ENCODE measurements around the gene GJA5.

DNA sequence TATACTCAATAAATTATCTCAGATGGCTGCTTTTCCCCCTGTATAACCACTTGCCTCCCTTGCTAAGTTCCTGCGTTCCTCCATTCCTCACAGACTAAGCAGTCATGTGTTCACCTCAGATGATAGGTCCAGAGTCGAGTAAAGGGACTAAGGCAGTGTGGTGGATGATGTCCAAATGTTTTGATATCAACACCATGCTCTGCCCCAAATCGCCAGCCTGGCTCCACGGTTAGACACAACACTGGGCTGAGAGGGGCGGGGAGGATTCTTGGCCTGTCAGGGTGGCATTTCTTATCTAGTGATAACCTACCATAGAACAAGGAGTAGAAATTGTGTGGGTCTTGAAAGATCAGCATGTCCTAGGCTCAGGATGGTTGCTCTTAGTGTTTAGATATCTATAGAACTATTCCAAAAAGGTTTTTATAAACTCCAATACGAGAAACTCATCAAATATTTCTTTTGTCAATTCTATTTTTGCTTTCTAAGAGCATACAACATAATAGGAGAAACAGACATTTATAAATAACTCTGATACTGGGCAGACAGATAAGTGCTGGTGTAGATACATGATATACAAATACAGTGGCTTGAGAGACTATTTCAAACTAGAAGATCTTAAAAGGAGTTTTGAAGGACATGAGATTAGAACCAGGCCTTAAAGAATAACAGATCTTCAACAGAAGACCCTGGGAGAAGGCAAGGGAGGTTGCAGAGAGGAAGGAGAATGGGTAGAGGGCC is 21.5 kb downstream of the GJA5 start:
- TF ChIP-seq, protein P1, sequence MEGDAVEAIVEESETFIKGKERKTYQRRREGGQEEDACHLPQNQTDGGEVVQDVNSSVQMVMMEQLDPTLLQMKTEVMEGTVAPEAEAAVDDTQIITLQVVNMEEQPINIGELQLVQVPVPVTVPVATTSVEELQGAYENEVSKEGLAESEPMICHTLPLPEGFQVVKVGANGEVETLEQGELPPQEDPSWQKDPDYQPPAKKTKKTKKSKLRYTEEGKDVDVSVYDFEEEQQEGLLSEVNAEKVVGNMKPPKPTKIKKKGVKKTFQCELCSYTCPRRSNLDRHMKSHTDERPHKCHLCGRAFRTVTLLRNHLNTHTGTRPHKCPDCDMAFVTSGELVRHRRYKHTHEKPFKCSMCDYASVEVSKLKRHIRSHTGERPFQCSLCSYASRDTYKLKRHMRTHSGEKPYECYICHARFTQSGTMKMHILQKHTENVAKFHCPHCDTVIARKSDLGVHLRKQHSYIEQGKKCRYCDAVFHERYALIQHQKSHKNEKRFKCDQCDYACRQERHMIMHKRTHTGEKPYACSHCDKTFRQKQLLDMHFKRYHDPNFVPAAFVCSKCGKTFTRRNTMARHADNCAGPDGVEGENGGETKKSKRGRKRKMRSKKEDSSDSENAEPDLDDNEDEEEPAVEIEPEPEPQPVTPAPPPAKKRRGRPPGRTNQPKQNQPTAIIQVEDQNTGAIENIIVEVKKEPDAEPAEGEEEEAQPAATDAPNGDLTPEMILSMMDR (IDR thresholded peaks at IDR 0.05): no peak
- no peak for TF ChIP-seq POLR2A (IDR thresholded peaks at IDR 0.05)

Measured in breast epithelium (tissue), 3 donors.